Activated CD4-positive, CD25-positive, alpha-beta regulatory T cell treated with anti-CD3 and anti-CD28 coated beads, Interleukin-2, amount 50 U/mL, for 24 hours (primary cell): Measurements from ENCODE around the gene PPEF1.

Source experiments
- ATAC-seq, 2 donors: fragments of 150-1000 bp; cut with Tn5 transposase; one replicate each; pipeline ENCODE4 v1.10.0; 2021; ENCODE audit warnings: mild to moderate bottlenecking in 1 of 2, moderate library complexity in 1 of 2

Gene PPEF1, protein sequence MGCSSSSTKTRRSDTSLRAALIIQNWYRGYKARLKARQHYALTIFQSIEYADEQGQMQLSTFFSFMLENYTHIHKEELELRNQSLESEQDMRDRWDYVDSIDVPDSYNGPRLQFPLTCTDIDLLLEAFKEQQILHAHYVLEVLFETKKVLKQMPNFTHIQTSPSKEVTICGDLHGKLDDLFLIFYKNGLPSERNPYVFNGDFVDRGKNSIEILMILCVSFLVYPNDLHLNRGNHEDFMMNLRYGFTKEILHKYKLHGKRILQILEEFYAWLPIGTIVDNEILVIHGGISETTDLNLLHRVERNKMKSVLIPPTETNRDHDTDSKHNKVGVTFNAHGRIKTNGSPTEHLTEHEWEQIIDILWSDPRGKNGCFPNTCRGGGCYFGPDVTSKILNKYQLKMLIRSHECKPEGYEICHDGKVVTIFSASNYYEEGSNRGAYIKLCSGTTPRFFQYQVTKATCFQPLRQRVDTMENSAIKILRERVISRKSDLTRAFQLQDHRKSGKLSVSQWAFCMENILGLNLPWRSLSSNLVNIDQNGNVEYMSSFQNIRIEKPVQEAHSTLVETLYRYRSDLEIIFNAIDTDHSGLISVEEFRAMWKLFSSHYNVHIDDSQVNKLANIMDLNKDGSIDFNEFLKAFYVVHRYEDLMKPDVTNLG

DNA sequence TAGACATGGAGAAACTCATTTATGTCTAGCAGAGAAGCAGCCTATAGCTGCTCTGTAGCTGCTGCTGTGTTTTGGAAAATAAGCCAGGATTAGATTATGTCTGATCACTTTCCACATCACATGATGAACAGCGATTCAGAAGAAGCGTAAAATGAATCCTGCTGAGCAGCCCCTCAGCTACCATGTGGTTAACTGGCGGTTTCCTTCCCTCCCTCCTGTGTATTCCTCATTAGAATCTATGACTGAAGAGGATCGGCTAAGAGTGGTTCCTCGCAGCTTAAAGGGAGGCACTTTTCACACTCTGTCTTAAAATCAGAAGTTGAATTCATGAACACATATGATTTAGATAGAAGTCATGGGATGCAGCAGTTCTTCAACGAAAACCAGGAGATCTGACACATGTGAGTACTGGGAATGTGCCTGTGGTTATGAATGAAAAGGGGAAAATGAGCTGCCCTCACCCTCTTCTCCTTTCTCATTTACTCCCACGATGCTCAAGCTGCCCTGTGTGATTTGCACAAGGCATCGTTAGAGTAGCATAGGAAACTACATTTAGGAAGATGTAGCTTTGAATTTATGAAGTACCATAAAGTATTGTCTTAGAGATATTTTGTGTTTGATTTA is at the start of gene PPEF1:
Gene PPEF1, plus strand, starts transcription at position 220 of the 624 bp plus-strand sequence. Its CDS starts 136 bp downstream, at position 356.
- ATAC-seq: no peak

DNA sequence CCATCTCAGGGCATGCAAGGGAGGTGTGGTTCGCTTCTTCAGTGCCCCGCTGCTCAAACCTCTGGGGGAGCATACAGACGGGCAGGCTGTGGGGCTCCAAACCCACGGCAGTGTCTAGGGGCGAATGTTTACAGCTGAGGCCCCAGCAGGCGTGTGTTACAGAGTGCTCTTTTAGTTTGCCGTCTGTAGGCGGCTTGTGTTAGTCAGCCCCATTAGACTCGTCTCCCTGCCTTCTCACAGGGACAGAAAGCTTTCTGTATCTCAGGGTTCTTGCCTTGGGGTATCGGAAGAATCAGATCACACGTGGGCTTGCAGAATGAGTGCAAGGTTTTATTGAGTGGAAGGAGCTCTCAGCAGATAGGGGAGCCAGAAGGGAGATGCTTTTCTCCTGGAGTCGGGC is 46.2 kb upstream of the PPEF1 start:
- ATAC-seq: no peak

DNA sequence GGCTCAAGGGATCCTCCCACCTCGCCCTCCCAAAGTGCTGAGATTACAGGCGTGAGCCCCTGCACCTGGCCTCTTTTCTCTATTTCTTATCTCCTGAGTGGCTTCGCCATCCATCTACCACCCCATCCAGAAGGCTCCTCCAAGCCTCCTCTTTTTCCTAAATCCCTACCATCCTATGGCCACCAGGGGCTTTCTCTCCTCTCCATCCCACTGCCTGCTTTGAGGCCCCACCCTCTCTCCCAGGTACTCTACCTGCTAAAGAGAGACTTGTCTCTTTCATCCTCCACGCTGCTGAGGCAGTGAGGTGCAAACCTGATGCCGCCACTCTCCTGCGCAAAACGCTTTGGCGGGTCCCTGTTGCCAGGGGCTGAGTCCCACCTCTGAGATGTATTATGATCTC is 42.5 kb upstream of the PPEF1 start:
- ATAC-seq: no peak

DNA sequence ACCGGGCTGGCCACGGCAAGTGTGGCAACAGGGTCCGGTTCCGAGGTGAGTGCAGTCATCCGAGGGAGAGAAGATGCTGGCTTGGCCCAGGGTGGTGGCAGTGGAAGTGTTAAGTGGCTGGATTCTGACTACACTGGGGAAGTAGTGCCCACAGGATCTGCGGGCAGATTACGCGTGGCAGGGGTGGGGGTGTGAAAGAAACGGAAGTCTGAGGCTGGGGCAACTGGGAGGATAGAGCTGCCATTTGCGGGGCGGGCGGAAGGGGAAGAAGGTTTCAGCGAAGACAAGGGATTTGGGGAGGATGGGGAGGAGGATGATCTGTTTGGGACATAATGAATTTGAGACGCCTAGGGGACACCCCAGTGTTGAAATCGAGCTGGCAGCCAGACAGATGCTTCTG is 40.8 kb upstream of the PPEF1 start:
- no peak for ATAC-seq

DNA sequence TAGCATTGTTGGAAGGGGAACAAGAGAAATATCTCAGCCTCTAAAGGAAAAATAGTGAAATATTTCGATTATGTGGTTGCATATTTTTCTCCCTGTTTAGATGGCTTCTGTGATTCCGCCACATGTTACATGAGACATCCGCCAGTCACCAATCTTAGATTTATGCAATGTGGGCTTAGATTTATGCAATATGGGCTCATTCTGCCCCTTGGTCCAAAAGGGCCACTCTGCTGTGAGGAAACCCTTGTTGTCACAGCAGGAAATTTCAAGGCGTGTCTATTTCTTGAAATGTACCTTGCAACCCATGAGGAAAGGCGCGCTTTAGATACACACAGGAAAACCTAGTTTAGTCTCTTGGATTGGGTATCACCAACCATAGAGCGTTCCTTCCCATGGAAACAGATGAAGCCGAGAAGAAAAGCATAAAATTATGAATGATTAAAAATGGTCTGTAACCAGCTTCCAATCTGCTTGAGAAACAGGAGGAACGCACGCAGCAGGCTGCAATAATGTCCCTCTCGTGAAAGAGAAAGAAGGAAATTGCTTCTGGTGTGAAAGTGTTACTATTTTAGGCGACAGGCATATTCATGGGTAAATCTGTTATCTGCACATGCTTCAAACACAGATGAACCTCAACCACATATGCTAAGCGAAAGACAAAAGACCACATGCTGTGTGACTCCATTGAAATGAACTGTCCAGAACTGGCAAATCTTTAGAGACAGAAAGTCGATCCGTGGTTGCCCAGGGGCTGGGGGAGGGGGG is 39.2 kb upstream of the PPEF1 start:
- no peak for ATAC-seq

DNA sequence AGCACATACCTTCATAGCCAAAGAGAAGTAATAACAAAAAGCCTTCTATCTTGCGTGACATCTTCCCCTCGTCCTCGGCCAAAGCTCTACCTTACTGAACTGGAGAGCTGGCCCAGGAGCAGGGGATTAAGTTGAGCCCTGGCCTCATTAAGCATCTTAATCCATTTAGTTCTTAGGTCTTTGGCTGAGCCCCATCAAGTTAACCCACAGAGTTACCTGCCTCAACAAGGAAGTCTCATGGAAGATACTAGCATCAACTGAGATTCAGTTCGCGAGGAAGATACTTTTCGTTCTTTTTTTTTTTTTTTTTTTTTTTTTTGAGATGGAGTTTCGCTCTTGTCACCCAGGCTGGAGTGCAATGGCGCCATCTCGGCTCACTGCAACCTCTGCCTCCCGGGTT is 35.4 kb upstream of the PPEF1 start, which contains the start of gene RS1:
Gene RS1, minus strand, starts transcription at position 101 of the 400 bp plus-strand sequence. Its CDS starts 40 bp downstream, at position 61.
- ATAC-seq: no peak

DNA sequence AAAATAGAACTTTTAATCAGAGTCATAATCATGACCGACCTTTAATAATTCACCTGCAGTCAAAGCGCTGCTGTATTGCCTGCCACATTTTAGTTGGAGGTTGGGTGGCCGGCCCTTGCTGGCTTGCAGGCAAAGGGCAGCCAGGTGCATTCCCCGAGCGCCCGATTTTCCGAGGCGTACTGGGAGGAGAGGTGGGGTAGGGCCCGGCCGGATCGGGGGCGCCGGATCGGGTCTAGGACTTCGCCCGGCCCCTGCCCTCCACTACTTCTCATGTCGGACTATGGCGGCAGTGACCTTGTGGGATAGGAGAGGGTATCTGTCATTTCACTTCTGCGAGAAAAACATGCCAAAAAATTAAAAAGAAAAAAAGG is 33.0 kb upstream of the PPEF1 start:
- peak; percentile 14 to 17 for ATAC-seq

DNA sequence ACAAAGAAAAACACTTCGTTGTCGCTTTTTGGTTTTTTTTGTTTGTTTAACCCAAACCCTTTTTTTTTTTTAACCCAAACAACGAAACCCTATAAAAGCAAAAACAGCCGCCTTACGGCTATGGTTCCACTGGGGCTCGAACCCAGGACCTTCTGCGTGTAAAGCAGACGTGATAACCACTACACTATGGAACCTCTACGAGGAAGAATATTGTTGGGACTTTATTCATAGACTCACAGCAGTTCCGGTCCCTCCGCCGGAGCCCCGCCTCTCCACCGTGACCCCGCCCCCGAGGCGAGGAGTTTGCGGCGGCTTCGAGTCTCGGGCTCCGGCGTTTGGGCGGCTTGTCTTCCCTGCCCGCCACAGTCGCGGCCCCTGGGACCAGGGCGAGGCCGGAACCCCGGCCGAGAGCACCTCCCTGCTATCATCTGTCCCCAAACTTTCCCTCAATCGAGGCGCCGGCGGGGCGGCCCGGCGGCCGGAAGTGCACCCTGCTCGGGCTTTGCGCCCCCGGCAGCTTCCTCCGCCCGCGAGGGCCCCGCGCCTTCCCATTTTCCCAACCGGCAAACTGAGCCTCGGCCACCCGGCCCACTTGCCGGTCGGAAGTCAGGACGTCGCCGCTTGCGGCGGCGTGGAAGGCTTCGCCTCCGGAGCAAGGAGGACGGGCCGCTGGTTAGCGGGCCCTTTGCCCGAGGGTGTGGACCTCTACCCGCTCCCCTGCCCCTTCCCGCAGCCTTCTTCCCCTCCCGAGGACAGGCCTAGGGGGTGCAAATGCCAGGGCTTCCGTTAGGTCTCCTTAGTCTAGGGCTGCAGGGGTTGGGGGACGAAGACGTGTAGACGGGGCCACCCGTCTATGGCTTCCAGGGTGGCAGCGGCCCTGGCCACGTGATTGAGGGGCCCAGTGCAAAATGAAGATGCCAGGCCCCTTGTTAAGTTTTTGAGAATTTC is 32.4 kb upstream of the PPEF1 start:
- ATAC-seq: peak; percentile 83

DNA sequence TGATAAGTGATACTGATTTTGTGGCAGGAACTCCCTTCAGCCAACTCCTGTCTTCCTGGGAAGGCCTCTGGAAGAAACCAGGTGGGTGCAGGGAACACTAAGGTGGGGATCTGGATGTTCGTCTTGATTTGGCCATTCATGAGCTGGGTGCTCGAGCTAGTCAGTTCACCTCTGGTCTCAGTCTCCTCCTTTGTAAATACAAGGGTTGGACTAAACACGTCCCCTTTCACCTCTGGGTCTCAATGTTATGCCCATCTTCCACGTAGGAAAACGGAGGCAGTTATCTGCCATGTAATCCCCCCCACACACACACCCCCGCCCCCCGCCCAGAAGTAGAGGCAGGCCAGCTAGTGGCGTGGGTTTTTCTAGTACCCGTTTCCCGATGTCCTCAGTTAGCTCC is 31.4 kb upstream of the PPEF1 start:
- no peak for ATAC-seq

DNA sequence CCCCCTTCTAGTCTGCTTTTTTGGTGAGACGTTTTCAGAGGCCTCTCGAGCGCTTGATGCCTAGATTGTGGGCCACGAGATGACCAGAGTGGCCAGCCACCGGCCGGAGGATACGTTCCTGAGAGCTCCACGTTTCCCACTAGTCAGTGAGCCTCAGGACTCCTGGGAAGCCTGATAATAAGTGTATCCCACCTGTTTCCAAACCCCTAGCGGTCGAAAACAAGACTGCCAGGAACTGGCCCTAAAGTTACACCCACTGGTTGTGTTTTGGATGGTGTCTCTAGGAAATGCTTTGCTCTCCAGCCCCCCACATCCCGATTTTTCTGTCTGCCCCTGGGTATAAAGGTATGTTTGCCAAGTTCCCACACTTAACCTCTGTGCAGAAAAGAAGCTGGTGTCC is 31.0 kb upstream of the PPEF1 start:
- ATAC-seq: no peak

DNA sequence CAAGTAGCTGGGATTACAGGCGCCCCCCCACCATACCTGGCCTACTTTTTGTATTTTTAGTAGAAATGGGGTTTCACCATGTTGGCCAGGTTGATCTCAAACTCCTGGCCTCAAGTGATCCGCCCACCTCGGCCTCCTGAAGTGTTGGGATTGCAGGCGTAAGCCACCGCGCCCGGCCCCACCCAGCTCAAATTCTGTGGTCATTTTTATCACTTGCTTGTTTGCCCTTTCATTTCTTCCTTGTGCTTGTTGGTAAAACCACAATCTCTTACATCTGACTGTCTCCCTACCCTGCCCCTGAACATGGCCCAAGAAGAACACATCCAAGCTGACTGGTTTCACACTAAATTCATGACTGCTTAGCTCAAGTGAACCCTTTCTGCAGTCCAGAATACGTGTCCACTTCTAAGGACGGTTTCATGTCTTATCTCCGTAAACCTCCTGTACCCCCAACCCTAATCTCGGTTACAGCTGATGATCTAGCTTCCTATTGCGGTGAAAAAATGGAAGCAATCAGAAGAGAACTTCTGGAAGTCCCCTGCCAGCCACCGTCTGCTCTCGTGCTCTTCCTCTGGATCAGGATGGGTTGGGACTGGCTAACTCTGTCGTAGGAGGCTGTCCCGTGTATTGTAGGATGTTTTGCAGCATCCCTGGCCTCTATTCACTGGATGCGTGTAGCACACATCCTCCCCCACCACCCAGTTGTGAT is 30.1 kb upstream of the PPEF1 start:
- ATAC-seq: no peak

DNA sequence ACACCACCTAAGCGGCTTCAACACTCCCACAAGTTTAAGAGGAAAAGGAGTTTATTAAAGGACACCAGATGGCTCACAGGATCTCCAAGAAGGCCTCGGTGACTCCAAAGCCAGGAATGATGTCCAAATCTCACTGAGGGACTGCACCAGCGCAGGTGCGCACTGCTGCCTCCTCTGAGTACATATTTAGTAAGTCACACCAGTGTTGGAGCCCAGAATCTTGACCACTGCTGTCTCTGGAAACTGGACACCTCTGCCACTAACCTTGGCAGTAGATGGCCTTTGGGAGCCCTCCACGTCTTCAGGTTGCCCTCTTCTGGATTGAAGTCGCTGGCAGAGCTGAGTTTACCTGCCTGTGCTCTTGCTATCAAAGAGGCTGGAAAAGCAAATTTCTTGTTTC is 25.4 kb upstream of the PPEF1 start:
- ATAC-seq: no peak

DNA sequence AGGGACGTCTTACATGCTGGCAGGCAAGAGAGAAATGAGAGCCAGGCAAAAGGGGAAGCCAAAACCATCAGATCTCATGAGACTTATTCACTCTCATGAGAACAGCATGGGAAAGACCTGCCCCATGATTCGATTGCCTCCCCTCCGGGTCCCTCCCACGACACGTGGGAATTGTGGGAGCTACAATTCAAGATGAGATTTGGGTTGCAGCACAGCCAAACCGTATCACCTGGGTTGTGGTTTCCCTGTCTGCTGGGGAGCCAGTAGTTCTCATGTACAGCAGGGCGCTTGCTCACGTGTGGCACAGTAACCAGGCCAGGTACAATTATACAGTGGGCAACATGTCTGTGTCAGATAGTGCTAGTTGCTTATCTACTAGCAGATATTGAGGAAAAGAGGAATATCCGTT is 24.5 kb upstream of the PPEF1 start:
- no peak for ATAC-seq

DNA sequence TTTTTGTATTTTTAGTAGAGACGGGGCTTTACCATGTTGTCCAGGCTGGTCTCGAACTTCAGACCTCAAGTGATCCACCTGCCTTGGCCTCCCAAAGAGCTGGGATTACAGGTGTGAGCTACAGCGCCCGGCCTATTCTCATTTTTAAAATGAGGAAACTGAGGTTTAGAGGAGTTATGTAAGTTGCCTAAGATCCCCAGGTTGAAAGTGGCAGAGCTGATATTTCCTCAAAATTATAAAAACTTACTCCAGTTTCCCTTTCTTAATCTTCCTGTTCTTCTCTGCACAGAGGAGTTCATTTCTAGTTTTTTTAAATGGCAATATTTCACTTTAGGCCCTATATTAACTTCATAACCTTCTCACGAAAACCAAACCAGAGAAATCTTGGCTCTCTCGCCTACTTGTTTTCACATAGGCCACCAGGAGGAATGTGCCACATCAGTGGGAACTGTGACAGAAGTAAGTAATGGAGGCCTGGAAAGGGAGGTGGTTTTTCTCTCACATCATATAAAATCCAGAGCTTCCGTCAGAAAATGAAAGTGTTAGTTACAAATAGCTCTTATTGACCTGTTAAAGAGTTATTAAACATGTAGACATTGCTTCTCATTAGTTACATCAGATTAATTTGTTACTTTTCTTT is 19.5 kb upstream of the PPEF1 start:
- no peak for ATAC-seq

DNA sequence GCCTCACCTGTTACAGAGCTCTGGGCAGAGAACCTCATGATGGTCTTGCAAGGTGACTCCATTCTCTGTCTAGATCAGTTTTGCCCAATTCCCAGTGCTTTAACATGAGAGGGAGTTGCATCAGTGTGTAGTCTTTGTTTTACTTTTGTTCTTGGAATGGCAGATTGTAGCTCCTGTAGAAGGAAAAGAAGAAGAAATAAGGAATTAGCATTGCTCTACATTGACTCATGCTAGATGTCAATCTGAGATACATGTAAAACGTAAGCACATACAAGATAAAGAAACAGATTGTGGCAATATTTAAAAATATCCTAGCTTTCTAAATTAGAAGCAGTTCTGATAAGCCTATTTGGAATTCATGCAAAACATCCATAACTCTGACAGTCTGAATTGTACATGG is 16.0 kb upstream of the PPEF1 start:
- no peak for ATAC-seq

DNA sequence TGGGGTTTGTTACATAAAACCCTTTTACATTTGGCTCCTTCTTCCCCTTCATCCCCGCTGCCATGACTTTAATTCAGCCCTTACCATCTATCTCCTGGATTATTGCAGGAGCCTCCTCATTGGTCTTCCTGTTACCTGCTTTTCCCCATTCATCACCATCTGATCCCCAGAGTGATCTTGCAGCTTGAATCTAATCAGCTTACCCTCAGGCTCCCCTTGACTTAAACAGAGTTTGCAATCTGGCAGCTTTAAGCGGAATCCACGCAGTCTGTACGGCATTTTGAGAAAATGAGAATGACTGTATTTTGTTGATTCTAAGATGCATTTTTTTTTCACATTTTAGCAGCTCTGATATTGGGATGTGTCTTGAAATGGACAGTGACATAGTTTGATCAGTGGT is 14.9 kb upstream of the PPEF1 start:
- no peak for ATAC-seq

DNA sequence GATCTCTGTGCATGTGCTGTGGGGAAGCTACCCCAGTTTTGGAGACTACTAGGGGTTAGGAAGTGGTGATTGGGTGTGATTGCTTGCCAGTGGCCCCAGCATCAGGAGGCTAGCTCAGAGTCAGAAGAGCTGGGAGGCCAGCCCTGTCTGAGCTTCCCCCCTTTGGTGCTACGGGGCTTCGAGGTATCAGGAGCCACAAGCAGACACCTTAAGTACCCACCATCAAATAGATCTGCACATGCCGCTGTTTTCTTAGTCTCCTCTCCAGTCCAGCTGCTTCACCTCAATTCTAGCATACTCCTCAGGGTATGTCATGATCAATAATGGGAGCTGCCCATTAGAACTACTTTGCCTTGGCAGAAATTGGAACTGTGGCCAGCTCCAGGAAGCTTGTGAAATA is 10.8 kb upstream of the PPEF1 start:
- ATAC-seq: no peak

DNA sequence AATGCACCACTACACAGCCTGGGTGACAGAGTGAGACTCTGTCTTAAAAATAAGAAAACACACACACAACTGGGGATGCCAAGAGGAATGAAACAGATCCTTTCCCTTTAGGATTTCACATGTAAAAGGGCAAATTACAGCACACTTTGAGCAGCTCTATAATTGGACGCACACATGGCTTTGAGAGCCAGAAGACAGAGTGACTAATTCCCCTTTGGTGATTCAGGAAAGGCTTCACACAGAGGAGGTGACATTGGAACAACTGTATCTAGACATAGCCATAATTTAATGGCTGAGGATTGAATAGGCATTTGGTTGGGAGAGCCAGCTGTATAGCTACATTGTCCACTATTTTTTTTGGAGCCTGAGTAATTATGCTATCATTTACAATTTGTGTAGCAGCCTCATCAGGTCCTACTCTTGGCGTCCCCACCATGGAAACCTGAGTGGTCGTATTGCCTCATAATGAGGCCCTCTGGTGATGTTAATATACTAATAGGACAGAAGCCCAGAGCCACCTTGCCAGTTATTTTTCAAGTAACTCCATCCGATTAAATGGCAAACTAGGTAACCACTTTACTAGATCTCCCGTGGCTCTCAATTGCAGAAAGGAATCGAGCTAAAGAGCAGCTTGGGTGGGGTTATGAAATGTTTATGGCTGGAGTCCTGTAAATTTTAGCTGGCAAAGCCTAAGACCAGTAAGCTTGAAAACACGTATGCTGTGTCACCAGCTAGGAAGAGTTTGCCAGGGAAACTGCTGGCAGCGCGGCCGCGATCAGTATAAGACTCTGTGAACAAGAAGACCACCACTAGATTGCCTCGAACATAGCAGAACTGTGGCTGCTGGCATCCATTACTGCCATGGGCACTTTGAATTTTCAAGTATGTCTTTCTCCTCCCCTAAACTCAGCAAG is 8.5 kb upstream of the PPEF1 start:
- ATAC-seq: no peak

DNA sequence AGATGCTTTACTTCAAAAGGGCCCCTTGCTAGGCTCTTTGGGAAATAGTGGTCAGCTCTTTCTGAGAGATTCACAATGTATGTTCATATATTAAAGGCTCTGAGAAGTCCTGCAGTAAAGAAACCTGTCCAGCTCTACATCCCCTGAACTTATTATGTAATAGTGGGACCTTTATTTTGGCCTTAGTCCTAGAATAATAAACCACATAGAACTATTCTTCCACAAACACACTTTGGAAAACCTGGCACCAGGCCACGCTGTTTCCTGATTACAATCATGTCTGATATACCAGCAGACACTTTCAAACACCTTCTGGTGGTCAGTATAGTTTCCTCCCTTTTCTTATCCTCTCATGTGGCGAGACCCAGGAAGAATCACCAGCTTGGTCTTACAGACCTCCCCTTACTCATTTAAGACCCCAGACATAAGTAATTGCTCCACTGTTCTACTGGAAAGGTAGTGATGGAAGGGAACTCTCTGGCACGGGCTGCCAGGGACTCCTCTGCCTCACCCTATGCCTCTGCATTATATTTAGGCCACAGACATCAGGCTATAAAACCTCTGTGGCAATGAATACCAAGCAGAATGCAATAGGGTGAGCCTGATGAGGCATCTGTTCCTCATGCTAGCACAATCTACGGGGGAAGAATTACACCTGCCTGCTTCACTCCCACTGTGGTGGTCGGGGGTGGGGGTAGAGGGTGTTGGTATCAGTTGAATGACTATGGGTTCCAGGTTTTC is 5.7 kb upstream of the PPEF1 start:
- no peak for ATAC-seq
